ENCODE measurements around the gene METTL9. TPM values are rescaled to one million over a fixed set of nuclear protein-coding genes. Genes with fewer than 3 reads are reported as not detected.

Gene METTL9
- total and polyA plus RNA-seq, 9 of the 15 experiments (the other 6 are each of a cell fraction or from before 2014, with no cell fraction given) = 12.2 to 107 (median 79.1) TPM

DNA sequence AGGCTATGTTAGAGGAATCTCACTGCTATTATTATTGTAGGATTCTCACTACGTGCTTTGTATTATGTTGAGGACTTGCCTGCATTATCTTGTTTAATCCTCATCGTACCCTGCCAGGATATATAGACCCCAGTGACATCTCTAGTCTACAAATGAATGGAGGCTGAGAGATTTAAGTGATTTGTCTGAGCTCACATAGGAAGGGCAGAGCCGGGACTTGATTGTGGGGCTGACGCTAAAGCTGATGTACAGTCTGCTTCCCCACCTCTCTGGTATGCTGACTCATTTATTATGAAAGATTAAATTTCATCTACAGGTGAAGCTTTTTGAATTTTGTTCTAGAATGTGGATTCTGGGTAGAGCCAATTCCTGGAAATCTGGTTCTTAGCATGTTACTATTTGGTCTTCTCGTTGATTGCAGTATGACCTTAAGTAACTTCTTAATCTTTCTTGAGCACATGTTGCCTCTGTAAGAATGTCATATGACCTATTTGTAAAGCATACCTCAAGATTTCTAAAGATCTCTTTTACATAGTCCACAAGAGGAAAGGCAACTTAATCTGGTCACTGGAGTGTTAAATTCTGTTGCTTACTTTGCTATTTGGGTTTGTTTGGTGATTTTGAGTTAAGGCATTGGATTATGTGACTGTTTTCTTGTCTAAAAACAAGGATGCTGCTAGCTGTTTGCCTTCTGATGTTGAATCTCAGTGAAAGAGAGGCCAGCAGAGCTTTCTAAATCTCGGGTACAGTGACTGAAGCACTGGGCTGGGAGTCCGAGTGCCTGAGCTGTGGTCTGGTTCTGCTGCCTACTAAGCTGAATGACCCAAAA, 12.4 kb downstream of the METTL9 start (continued):
- TF ChIP-seq, protein P1, sequence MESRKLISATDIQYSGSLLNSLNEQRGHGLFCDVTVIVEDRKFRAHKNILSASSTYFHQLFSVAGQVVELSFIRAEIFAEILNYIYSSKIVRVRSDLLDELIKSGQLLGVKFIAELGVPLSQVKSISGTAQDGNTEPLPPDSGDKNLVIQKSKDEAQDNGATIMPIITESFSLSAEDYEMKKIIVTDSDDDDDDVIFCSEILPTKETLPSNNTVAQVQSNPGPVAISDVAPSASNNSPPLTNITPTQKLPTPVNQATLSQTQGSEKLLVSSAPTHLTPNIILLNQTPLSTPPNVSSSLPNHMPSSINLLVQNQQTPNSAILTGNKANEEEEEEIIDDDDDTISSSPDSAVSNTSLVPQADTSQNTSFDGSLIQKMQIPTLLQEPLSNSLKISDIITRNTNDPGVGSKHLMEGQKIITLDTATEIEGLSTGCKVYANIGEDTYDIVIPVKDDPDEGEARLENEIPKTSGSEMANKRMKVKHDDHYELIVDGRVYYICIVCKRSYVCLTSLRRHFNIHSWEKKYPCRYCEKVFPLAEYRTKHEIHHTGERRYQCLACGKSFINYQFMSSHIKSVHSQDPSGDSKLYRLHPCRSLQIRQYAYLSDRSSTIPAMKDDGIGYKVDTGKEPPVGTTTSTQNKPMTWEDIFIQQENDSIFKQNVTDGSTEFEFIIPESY (CRISPR knock-in tag; IDR thresholded peaks at IDR 0.05) = no peak
- no peak for TF ChIP-seq WHSC1 (IDR thresholded peaks at IDR 0.05; ENCODE audit: low read length)
- TF ChIP-seq CAMTA2 (CRISPR knock-in tag; conservative IDR thresholded peaks at IDR 0.05) = no peak
- TF ChIP-seq, protein P2, sequence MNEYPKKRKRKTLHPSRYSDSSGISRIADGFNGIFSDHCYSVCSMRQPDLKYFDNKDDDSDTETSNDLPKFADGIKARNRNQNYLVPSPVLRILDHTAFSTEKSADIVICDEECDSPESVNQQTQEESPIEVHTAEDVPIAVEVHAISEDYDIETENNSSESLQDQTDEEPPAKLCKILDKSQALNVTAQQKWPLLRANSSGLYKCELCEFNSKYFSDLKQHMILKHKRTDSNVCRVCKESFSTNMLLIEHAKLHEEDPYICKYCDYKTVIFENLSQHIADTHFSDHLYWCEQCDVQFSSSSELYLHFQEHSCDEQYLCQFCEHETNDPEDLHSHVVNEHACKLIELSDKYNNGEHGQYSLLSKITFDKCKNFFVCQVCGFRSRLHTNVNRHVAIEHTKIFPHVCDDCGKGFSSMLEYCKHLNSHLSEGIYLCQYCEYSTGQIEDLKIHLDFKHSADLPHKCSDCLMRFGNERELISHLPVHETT (CRISPR knock-in tag; conservative IDR thresholded peaks at IDR 0.05 in 1 of 2, IDR thresholded peaks at IDR 0.05 in 1 of 2) = no peak
- TF ChIP-seq XRCC3 (IDR thresholded peaks at IDR 0.05) = no peak
- TF ChIP-seq, protein P3, sequence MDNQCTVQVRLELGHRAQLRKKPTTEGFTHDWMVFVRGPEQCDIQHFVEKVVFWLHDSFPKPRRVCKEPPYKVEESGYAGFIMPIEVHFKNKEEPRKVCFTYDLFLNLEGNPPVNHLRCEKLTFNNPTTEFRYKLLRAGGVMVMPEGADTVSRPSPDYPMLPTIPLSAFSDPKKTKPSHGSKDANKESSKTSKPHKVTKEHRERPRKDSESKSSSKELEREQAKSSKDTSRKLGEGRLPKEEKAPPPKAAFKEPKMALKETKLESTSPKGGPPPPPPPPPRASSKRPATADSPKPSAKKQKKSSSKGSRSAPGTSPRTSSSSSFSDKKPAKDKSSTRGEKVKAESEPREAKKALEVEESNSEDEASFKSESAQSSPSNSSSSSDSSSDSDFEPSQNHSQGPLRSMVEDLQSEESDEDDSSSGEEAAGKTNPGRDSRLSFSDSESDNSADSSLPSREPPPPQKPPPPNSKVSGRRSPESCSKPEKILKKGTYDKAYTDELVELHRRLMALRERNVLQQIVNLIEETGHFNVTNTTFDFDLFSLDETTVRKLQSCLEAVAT (IDR thresholded peaks at IDR 0.05) = no peak
- TF ChIP-seq NCOA6 (IDR thresholded peaks at IDR 0.05) = no peak; the same call in 1 of the 2 replicates
- TF ChIP-seq OTX1 (CRISPR knock-in tag; IDR thresholded peaks at IDR 0.05) = no peak
- TF ChIP-seq RBM39 (optimal IDR thresholded peaks at IDR 0.05; ENCODE audit: low read depth, low read length) = no peak
- TF ChIP-seq TAF15 (IDR thresholded peaks at IDR 0.05; ENCODE audit: low read depth, low read length) = no peak
- TF ChIP-seq SNRNP70 (optimal IDR thresholded peaks at IDR 0.05; ENCODE audit: low read depth, low read length) = no peak
- TF ChIP-seq, protein P4, sequence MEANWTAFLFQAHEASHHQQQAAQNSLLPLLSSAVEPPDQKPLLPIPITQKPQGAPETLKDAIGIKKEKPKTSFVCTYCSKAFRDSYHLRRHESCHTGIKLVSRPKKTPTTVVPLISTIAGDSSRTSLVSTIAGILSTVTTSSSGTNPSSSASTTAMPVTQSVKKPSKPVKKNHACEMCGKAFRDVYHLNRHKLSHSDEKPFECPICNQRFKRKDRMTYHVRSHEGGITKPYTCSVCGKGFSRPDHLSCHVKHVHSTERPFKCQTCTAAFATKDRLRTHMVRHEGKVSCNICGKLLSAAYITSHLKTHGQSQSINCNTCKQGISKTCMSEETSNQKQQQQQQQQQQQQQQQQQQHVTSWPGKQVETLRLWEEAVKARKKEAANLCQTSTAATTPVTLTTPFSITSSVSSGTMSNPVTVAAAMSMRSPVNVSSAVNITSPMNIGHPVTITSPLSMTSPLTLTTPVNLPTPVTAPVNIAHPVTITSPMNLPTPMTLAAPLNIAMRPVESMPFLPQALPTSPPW (CRISPR knock-in tag; IDR thresholded peaks at IDR 0.05) = no peak
- no peak for TF ChIP-seq RHOXF2B (CRISPR knock-in tag; conservative IDR thresholded peaks at IDR 0.05)
- TF ChIP-seq HSF4 (CRISPR knock-in tag; IDR thresholded peaks at IDR 0.05; ENCODE audit: borderline replicate concordance) = no peak
- TF ChIP-seq, protein P5, sequence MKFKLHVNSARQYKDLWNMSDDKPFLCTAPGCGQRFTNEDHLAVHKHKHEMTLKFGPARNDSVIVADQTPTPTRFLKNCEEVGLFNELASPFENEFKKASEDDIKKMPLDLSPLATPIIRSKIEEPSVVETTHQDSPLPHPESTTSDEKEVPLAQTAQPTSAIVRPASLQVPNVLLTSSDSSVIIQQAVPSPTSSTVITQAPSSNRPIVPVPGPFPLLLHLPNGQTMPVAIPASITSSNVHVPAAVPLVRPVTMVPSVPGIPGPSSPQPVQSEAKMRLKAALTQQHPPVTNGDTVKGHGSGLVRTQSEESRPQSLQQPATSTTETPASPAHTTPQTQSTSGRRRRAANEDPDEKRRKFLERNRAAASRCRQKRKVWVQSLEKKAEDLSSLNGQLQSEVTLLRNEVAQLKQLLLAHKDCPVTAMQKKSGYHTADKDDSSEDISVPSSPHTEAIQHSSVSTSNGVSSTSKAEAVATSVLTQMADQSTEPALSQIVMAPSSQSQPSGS (CRISPR knock-in tag; IDR thresholded peaks at IDR 0.05) = no peak
- TF ChIP-seq YBX1 (IDR thresholded peaks at IDR 0.05) = no peak

Measured in K562 (cell line).